Stimulated activated CD8-positive, alpha-beta memory T cell treated with anti-CD3 and anti-CD28 coated beads, Interleukin-15, amount 100 ng/mL, for 4 hours (primary cell): Measurements from ENCODE around the gene TGFBRAP1.
"Not testable (repeated sequence)": the region's sequence is repeated elsewhere in the genome, so short reads cannot be mapped to it uniquely, and the experiment has no call there.

ENCODE experiments used
- DNase-seq, 2 donors: peaks; one replicate each; pipeline ENCODE4 v3.0.0-alpha.2; 2020; ENCODE audit warnings: low read depth in 2 of 2

Gene TGFBRAP1

GRCh38 chr2:105272176-105272575 is 57.4 kb downstream of the TGFBRAP1 start:
- DNase-seq = no peak

- DNase-seq = no peak
Observed at GRCh38 chr2:105271393-105272045, 58.0 kb downstream of the TGFBRAP1 start.

GRCh38 chr2:105269426-105269825 is 60.1 kb downstream of the TGFBRAP1 start:
- DNase-seq = no peak

GRCh38 chr2:105262651-105263091 is 66.9 kb downstream of the TGFBRAP1 start:
- DNase-seq = no peak

- no peak for DNase-seq
Observed at GRCh38 chr2:105261061-105261460, 68.5 kb downstream of the TGFBRAP1 start.

GRCh38 chr2:105258835-105259350 is 70.6 kb downstream of the TGFBRAP1 start:
- no peak for DNase-seq

GRCh38 chr2:105257981-105258380 is 71.6 kb downstream of the TGFBRAP1 start:
- DNase-seq = no peak

GRCh38 chr2:105256431-105257047 is 73.0 kb downstream of the TGFBRAP1 start:
- no peak for DNase-seq

- DNase-seq = no peak
Observed at GRCh38 chr2:105255979-105256378, 73.6 kb downstream of the TGFBRAP1 start.

GRCh38 chr2:105254531-105255210 is 74.9 kb downstream of the TGFBRAP1 start:
- no peak for DNase-seq

- DNase-seq = no peak
Observed at GRCh38 chr2:105252271-105252670, 77.3 kb downstream of the TGFBRAP1 start.

- DNase-seq = not testable (repeated sequence)
Observed at GRCh38 chr2:105251016-105251648, 78.4 kb downstream of the TGFBRAP1 start.

- DNase-seq = no peak
Observed at GRCh38 chr2:105249891-105250290, 79.6 kb downstream of the TGFBRAP1 start.

GRCh38 chr2:105249181-105249580 is 80.4 kb downstream of the TGFBRAP1 start:
- no peak for DNase-seq

- no peak for DNase-seq
Observed at GRCh38 chr2:105248316-105249070, 81.0 kb downstream of the TGFBRAP1 start.

- DNase-seq = no peak
Observed at GRCh38 chr2:105244451-105244850, 85.1 kb downstream of the TGFBRAP1 start.

- DNase-seq = no peak
Observed at GRCh38 chr2:105243961-105244360, 85.6 kb downstream of the TGFBRAP1 start.

GRCh38 chr2:105242286-105242993 is 87.1 kb downstream of the TGFBRAP1 start:
- DNase-seq = no peak

- DNase-seq = no peak
Observed at GRCh38 chr2:105241443-105241842, 88.1 kb downstream of the TGFBRAP1 start, which contains the start of gene GPR45. TSS of gene GPR45 (plus strand) at chr2:105241743. CDS start at chr2:105241859, 116 bp downstream.

GRCh38 chr2:105239924-105240323 is 89.6 kb downstream of the TGFBRAP1 start:
- no peak for DNase-seq
